22Rv1 (cell line): ENCODE data around the gene SFXN4.

ENCODE experiments used
- ZFX ChIP-seq: fragments of 450-650 bp; IDR thresholded peaks from 2 replicates; pipeline ENCODE4 v1.6.1; 2017; ENCODE audit warnings: antibody characterized with exemption, borderline replicate concordance
- TF ChIP-seq, protein P1 (sequence below): fragments of 450-650 bp; IDR thresholded peaks from 2 replicates; pipeline ENCODE4 v1.5.1; 2017; ENCODE audit warnings: mild to moderate bottlenecking

DNA sequence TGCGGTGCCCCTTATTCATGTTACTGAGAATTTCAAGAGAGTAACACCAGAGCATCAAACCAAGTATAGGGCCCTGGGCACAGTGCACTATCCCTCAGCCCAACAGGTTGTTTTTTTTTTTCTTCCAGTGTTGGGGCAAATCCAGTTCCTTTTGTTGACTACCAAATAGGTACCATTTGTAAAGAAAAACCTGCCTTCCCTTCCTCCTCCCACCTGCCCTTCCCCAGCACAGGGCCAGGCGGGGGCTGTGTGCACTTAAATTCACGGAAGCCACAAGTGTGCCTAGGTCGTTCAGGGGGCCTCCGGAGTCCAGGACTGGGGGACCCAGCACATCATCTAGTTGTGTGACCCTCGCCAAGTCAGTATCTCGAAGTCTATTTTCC is 595 bp upstream of the SFXN4 start:
- TF ChIP-seq, protein P1, sequence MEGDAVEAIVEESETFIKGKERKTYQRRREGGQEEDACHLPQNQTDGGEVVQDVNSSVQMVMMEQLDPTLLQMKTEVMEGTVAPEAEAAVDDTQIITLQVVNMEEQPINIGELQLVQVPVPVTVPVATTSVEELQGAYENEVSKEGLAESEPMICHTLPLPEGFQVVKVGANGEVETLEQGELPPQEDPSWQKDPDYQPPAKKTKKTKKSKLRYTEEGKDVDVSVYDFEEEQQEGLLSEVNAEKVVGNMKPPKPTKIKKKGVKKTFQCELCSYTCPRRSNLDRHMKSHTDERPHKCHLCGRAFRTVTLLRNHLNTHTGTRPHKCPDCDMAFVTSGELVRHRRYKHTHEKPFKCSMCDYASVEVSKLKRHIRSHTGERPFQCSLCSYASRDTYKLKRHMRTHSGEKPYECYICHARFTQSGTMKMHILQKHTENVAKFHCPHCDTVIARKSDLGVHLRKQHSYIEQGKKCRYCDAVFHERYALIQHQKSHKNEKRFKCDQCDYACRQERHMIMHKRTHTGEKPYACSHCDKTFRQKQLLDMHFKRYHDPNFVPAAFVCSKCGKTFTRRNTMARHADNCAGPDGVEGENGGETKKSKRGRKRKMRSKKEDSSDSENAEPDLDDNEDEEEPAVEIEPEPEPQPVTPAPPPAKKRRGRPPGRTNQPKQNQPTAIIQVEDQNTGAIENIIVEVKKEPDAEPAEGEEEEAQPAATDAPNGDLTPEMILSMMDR: no peak
- no peak for TF ChIP-seq ZFX
